Measurements from ENCODE around the gene CANT1.

CANT1 gene

GRCh38 chr17:78990349-78991016, 19.1 kb downstream of the CANT1 start:
- DNase-seq (ENCODE audit: low read depth): no peak
- H3K4me3 ChIP-seq (ENCODE audit: low read depth, low read length): no peak overlapping the region
- TF ChIP-seq CTCF (IDR thresholded peaks at IDR 0.05; ENCODE audit: low read depth, low read length) (no peak), POLR2A (IDR thresholded peaks at IDR 0.05; ENCODE audit: extremely low read depth, insufficient read length) (no peak), MAX (IDR thresholded peaks at IDR 0.05; ENCODE audit: low read depth, low read length) (no peak), MYC (IDR thresholded peaks at IDR 0.05; ENCODE audit: low read depth, low read length) (no peak)

GRCh38 chr17:78988152-78988551, 21.4 kb downstream of the CANT1 start:
- H3K4me3 ChIP-seq (ENCODE audit: low read depth, low read length): no peak overlapping the region
- DNase-seq (ENCODE audit: low read depth): no peak
- TF ChIP-seq CTCF (IDR thresholded peaks at IDR 0.05; ENCODE audit: low read depth, low read length) (no peak), MAX (IDR thresholded peaks at IDR 0.05; ENCODE audit: low read depth, low read length) (no peak), POLR2A (IDR thresholded peaks at IDR 0.05; ENCODE audit: extremely low read depth, insufficient read length) (no peak), MYC (IDR thresholded peaks at IDR 0.05; ENCODE audit: low read depth, low read length) (no peak)

- no peak overlapping the region for H3K4me3 ChIP-seq (ENCODE audit: low read depth, low read length)
- DNase-seq (ENCODE audit: low read depth): peak; percentile 63
- TF ChIP-seq MYC (IDR thresholded peaks at IDR 0.05; ENCODE audit: low read depth, low read length) (no peak), MAX (IDR thresholded peaks at IDR 0.05; ENCODE audit: low read depth, low read length) (no peak), CTCF (IDR thresholded peaks at IDR 0.05; ENCODE audit: low read depth, low read length) (no peak)
Measured at GRCh38 chr17:78986649-78987328, 22.8 kb downstream of the CANT1 start.

- TF ChIP-seq CTCF (IDR thresholded peaks at IDR 0.05; ENCODE audit: low read depth, low read length): peak; percentile 31
- TF ChIP-seq MAX (IDR thresholded peaks at IDR 0.05; ENCODE audit: low read depth, low read length): no peak
- no peak for TF ChIP-seq MYC (IDR thresholded peaks at IDR 0.05; ENCODE audit: low read depth, low read length)
- H3K4me3 ChIP-seq (ENCODE audit: low read depth, low read length): no peak overlapping the region
- DNase-seq (ENCODE audit: low read depth): peak; percentile 78
Measured at GRCh38 chr17:78986048-78986648, 23.4 kb downstream of the CANT1 start.

- H3K4me3 ChIP-seq (ENCODE audit: low read depth, low read length): no peak overlapping the region
- TF ChIP-seq MAX (IDR thresholded peaks at IDR 0.05; ENCODE audit: low read depth, low read length) (no peak), POLR2A (IDR thresholded peaks at IDR 0.05; ENCODE audit: extremely low read depth, insufficient read length) (no peak), CTCF (IDR thresholded peaks at IDR 0.05; ENCODE audit: low read depth, low read length) (no peak), MYC (IDR thresholded peaks at IDR 0.05; ENCODE audit: low read depth, low read length) (no peak)
- no peak for DNase-seq (ENCODE audit: low read depth)
Measured at GRCh38 chr17:78985395-78985794, 24.2 kb downstream of the CANT1 start.

Data from NB4 (cell line).